Activated CD4-positive, alpha-beta T cell treated with anti-CD3 and anti-CD28 coated beads, Interleukin-2, amount 50 U/mL, for 4 hours (primary cell): ENCODE results near the gene TNS2.

ENCODE experiments used
- DNase-seq, 2 experiments: peaks; one replicate each; pipeline ENCODE4 v3.0.0-alpha.2; 2020

The TNS2 gene

GRCh38 chr12:53044896-53045695, 4.8 kb upstream of the TNS2 start:
- DNase-seq = no peak

GRCh38 chr12:53045696-53046045, 4.2 kb upstream of the TNS2 start:
- no peak for DNase-seq

DNA sequence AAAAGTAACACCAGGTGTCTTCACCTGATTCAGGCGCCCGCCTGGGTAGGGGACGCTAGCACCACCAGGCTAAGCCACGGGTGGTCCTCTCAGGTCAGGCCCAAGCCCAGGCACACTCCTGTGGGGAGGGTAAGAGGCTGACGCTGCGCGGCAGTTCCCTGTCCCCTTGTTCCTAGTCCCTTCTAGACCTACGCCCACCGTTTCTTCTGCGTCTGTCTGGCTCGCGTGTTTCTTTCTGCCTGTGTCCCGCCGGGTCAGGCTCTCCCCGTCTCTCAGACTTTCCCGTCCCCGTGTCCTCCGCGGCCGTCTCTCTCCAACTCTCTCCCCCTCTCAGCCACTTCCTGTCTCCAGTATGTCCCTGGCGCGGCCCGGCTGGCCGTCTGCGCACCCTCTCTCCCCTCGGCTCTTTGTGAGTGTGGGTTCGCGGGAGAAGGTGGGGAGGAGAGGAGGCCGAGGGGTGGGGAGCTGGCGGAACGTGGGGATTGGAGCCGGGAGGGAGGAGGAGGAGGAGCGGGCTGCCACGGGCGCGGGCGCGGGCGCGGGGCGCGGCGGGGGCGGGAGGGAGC, 3.1 kb upstream of the TNS2 start:
- DNase-seq = peak; percentile 24 to 30

DNA sequence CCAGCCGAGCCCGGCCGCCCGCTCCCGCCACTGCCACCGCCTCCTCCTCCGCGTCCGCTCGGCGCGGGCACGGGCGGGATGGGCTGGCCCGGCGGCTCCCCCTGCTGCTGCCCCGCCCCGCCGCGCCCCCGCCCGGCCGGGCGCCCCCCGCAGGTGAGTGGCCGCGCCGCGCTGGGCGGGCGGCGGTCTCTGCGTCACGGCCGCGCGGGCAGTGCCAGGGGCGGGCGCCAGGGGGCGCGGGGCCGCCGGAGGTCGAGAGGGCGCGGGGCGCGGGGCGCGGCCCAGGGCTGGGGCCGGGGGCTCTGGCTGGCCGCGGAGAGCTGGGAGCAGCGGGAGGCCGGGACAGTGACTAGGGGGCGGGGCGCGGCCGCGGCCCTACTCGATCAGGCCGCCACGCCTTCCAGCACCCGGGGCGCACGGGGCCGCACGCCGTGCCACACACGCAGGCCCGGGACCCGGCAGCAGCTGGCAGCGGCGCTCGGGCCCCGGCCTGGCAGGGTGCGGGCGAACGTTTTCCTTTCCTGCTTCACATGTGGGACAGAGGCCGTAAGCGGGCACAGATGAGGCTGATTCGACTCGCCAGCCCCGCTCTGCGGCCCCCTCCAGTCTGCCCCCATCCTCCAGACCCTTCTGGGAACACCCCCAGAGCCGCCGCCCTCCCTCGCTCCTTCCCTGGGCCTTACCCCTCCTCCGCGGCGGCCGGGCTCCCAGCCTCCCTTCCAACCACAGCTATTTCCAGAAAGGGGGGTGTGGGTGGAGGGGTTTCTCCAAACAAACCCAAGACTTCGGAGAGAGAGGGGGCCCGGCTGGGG, 2.4 kb upstream of the TNS2 start:
- DNase-seq = peak; percentile 42 to 48

DNA sequence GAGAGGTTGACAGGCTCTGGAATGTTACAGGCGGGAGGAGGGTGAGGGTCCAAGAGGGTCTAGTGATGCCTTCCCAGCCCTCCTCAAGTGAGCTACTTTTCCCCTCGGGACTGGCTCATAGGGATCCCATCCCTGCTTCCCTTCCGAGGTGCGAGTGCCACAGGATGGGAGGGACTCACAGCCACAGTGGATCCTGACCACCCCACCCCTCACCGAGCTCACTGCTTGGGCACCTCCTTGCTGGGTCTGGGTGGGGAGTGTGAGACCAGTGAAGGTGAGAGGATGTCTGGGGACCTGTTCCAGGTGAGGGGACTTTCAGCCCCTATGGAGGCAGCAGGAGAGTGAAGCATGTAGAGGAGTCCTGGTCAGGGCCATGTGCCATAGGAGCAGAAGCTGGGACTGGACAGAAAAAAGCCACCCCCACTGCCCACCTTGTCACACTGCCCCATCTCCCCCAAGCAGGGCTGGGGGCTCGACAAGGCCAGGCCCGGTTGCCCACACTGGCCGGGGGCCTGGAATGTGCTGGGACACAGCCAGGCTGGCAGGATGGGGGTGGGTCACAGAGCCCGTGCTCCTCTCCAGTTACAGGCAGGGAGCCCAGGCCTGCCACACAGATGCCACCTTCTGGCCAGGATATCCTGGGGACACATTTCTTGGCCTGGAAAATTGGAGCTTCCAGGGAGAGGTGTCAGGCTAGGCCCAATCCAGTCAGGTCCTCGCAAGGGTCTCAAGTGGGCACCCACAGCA, 1.7 kb upstream of the TNS2 start:
- no peak for DNase-seq

GRCh38 chr12:53048780-53049401, 974 bp upstream of the TNS2 start:
- no peak for DNase-seq

GRCh38 chr12:53050426-53051057, 677 bp downstream of the TNS2 start:
- no peak for DNase-seq

DNA sequence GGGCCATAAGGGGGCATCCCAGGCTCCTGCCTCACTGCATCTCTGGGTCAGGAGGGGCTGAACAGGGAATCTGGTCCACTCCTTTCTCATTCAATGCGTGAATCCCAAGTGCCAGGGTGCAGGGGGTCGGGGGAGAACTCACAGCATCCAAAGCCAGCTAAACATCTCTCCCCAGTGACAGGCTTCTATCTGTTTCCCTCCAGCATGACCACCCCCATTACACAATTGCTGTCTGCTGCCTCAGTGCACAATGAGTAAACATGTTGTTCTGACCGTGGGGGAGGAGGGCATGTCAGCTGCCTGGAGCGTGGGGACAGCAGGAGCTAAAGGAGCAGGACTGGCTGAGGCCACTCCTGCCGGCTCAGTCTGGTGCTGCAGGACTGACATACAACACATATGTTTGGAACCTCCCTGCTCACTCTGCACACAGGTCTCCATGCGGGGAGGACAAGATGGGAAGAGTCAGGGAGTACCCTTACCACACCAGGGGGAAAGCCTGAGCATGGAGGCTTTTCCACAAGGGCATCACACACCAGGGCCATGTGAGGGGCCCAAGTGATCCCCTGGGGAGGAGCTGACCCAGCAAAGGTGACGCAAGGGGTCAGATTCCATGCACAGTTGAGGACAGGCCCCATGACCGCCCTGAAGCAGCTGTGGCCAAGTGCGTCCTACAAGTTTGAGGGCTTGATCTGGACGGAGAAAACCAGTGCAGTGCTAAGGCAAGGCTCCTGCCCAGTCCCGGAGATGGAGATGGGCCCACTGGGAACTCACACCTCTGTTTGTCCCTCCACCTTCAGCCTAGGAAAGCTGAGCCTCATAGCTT, 1.4 kb downstream of the TNS2 start:
- DNase-seq = no peak

DNA sequence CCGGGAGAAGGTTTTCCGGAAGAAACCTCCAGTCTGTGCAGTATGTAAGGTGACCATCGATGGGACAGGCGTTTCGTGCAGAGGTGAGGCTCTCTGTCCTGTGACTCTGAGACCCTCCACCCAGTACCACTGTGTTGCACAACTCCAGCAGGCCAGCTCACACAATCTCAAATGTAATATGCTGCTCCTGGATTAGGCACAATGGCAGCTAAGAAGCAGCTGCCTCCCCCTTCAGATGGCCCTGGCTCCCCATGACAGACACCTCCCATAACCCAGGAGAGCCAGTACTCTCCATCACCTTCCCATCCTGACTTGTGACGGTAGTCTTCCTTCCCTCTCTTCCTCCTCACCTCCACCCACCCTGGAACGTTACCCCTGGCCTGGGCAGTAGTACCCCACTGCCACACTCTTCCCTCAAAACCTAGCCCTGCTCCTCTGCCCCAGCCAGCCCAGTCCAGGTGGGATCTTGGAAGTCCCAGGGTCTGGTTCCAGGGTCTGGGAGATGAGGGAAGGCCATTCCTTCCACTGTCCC, 2.1 kb downstream of the TNS2 start:
- no peak for DNase-seq

GRCh38 chr12:53052419-53053217, 2.8 kb downstream of the TNS2 start:
- DNase-seq = no peak

GRCh38 chr12:53053218-53054111, 3.6 kb downstream of the TNS2 start:
- DNase-seq = peak; percentile 56 to 62

DNA sequence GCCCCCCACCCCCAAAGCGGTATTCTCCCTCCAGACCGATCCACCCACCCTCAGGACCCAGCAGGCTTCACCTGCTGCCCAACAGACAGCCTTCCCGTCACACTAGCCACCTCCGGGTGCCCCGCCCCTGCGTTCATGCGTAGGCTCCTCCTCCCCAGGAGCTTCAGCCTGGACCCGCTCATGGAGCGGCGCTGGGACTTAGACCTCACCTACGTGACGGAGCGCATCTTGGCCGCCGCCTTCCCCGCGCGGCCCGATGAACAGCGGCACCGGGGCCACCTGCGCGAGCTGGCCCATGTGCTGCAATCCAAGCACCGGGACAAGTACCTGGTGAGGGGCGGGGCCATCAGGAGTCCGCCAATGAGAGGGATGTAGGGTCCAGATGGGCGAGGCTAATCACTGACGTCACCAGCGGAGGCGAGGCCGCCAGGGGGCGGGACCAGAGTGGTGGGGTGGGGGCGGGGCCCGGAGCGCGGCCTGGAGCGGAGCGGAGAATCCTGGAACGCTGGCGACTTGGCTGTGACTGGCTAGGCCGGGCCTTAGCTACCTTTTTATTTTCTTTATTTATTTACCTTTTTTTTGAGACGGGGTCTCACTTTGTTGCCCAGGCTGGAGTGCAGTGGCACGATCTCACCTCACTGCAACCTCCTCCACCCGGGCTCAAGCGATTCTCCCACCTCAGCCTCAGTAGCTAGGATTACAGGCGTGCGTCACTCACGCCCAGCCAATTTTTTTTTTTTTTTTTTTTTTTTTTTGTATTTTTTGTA, 4.4 kb downstream of the TNS2 start:
- peak; percentile 92 for DNase-seq

GRCh38 chr12:53055471-53056266, 5.8 kb downstream of the TNS2 start:
- DNase-seq = no peak

DNA sequence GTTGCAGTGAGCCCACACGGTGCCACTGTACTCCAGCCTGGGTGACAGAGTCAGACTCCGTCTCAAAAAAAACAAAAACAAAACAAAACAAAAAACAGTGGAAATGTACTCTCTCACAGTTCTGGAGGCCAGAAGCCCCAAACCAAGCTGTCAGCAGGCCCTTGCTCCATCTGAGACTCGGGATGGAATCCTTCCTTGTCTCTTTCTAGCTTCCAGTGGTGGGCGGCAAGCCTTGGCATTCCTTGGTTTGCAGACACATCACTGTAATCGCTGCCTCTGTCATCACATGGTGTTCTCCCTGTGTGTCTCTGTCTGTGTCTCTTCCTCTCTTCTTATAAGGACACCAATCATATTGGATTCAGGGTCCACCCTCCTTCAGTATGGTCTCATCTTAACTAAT, 6.4 kb downstream of the TNS2 start:
- no peak for DNase-seq

DNA sequence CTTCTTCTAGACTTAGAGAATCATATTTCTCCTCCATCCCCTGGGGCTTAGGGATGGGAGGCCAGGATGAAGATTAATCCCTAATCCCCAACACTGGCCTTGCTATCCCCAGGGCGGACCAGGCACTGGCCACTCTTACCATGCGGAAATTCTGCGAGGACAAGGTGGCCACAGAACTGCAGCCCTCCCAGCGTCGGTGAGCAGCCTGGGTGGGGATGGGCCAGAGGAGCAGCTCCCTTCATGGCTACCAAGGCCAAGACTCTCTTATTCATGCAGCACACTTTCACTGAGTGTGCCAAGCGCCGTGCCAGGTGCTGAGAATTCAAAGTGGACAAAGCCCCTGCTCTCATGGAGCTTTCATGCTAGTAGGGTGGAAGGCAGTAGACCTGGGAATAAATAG, 7.0 kb downstream of the TNS2 start:
- DNase-seq = no peak

- DNase-seq = no peak
Observed at GRCh38 chr12:53057816-53058500, 8.1 kb downstream of the TNS2 start.
